ENCODE measurements around the gene GPC6.
"Not testable (repeated sequence)": the region's sequence is repeated elsewhere in the genome, so short reads cannot be mapped to it uniquely, and the experiment has no call there.

The GPC6 gene

GRCh38 chr13:93454676-93455235 is 228.1 kb downstream of the GPC6 start:
- DNase-seq, result not testable (repeated sequence)

GRCh38 chr13:93455861-93456260 is 229.3 kb downstream of the GPC6 start:
- DNase-seq, result no peak

GRCh38 chr13:93460005-93460404 is 233.4 kb downstream of the GPC6 start:
- no peak for DNase-seq

GRCh38 chr13:93462151-93462550 is 235.5 kb downstream of the GPC6 start:
- no peak for DNase-seq

- no peak for DNase-seq
These were observed 240.0 kb downstream of the GPC6 start for GRCh38 chr13:93466502-93467036.

- DNase-seq, result no peak
These were observed 240.6 kb downstream of the GPC6 start for GRCh38 chr13:93467175-93467574.

GRCh38 chr13:93468433-93468832 is 241.8 kb downstream of the GPC6 start:
- DNase-seq, result no peak

- DNase-seq, result no peak
These were observed 245.7 kb downstream of the GPC6 start for GRCh38 chr13:93472296-93472695.

GRCh38 chr13:93472814-93473296 is 246.2 kb downstream of the GPC6 start:
- DNase-seq, result no peak

GRCh38 chr13:93473441-93474270 is 247.0 kb downstream of the GPC6 start:
- DNase-seq, result no peak

- DNase-seq, result no peak
These were observed 249.6 kb downstream of the GPC6 start for GRCh38 chr13:93476175-93476574.

- DNase-seq, result no peak
These were observed 250.6 kb downstream of the GPC6 start for GRCh38 chr13:93477238-93477637.

- no peak for DNase-seq
These were observed 254.0 kb downstream of the GPC6 start for GRCh38 chr13:93480553-93481106.

- DNase-seq, result not testable (repeated sequence)
These were observed 269.5 kb downstream of the GPC6 start for GRCh38 chr13:93496117-93496516.

GRCh38 chr13:93496985-93497673 is 270.5 kb downstream of the GPC6 start:
- peak; percentile 65 for DNase-seq

- no peak for DNase-seq
These were observed 273.4 kb downstream of the GPC6 start for GRCh38 chr13:93499991-93500390.

GRCh38 chr13:93502071-93502470 is 275.5 kb downstream of the GPC6 start:
- DNase-seq, result no peak

- no peak for DNase-seq
These were observed 276.5 kb downstream of the GPC6 start for GRCh38 chr13:93502987-93503615.

- DNase-seq, result peak; percentile 33
These were observed 278.7 kb downstream of the GPC6 start for GRCh38 chr13:93505104-93505952.

- no peak for DNase-seq
These were observed 284.4 kb downstream of the GPC6 start for GRCh38 chr13:93511011-93511410.

- DNase-seq, result no peak
These were observed 288.7 kb downstream of the GPC6 start for GRCh38 chr13:93515267-93515666.

GRCh38 chr13:93517658-93518057 is 291.1 kb downstream of the GPC6 start:
- DNase-seq, result no peak
